ENCODE measurements around the gene TASP1.

- TF ChIP-seq, protein P1, sequence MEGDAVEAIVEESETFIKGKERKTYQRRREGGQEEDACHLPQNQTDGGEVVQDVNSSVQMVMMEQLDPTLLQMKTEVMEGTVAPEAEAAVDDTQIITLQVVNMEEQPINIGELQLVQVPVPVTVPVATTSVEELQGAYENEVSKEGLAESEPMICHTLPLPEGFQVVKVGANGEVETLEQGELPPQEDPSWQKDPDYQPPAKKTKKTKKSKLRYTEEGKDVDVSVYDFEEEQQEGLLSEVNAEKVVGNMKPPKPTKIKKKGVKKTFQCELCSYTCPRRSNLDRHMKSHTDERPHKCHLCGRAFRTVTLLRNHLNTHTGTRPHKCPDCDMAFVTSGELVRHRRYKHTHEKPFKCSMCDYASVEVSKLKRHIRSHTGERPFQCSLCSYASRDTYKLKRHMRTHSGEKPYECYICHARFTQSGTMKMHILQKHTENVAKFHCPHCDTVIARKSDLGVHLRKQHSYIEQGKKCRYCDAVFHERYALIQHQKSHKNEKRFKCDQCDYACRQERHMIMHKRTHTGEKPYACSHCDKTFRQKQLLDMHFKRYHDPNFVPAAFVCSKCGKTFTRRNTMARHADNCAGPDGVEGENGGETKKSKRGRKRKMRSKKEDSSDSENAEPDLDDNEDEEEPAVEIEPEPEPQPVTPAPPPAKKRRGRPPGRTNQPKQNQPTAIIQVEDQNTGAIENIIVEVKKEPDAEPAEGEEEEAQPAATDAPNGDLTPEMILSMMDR (IDR thresholded peaks at IDR 0.05; ENCODE audit: borderline replicate concordance, extremely low read depth, low read length, poor library complexity, severe bottlenecking): no peak
- TF ChIP-seq EZH2 (IDR thresholded peaks at IDR 0.05; ENCODE audit: borderline replicate concordance, low read depth, low read length, severe bottlenecking): no peak
Measured at GRCh38 chr20:13432126-13432525, 206.6 kb downstream of the TASP1 start.

Data from DND-41 (cell line).